LoVo (cell line): ENCODE measurements around the gene SOX5.
"Not testable (repeated sequence)": the region's sequence is repeated elsewhere in the genome, so short reads cannot be mapped to it uniquely, and the experiment has no call there.

Experiments
- DNase-seq: peaks from one replicate; pipeline ENCODE4 v3.0.0-alpha.2; 2016; ENCODE audit warnings: low spot score

SOX5 gene

GRCh38 chr12:23906329-23906728, 43.1 kb downstream of the SOX5 start:
- DNase-seq: no peak

DNA sequence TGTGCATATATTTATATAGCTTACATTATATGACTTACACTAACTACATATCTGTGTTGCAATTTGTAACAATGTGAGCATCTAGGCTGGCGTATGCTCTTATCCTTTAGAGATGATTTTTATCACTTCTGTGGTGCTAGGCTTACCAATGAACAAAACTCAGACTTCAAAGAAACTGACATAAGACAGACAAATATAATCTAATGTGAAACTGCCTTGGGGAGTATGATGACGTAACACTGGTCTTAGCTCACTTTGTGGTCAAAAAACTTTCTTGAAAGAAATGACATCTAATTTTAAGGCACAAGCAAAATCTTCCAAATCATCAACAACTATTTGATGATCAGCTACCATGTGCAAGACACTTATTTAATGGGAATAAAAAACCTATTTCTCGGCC, 50.0 kb downstream of the SOX5 start:
- DNase-seq: no peak

- DNase-seq: no peak
Measured at GRCh38 chr12:23898121-23898520, 51.3 kb downstream of the SOX5 start.

DNA sequence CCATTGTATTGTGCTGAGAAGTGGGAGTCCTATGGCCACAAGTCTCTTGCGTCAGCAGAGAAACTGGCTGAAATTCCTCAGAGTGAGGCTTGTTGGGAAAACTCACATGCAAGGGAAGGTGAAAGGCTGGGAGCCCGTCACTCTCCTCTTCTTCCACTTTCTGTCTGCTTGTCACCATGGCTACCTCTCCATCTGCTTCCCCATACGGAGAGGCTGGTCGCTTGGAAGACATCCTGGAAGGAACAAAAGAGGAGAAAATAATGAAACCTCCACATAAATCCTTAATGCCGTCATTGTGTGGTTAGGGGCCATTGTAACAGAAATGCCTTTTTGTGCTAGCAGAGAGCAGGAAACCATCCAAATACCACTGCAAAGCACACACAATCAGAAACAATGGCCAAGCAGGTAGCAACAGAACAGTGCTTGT, 53.7 kb downstream of the SOX5 start:
- DNase-seq: no peak

DNA sequence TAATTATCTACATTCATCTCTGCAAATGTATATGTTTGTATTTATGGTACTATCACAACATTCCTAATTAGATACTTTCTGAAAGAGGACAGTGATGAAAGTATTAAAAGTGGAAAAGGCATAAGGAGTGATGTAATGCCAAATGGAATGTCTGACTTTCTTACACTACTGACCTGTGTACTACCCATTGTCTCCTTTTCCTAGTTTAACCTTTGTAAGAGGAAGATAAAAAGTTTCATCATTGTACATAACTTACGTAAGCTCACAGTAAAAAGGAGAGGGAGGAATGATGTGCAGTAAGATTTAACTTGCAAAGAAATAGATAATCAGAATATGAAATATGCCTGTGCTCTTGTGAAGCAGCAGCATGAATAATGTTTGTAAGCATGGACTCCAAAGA, 55.9 kb downstream of the SOX5 start:
- DNase-seq: no peak

- no peak for DNase-seq
Measured at GRCh38 chr12:23891115-23891514, 58.4 kb downstream of the SOX5 start.

- no peak for DNase-seq
Measured at GRCh38 chr12:23889069-23889440, 60.4 kb downstream of the SOX5 start.

DNA sequence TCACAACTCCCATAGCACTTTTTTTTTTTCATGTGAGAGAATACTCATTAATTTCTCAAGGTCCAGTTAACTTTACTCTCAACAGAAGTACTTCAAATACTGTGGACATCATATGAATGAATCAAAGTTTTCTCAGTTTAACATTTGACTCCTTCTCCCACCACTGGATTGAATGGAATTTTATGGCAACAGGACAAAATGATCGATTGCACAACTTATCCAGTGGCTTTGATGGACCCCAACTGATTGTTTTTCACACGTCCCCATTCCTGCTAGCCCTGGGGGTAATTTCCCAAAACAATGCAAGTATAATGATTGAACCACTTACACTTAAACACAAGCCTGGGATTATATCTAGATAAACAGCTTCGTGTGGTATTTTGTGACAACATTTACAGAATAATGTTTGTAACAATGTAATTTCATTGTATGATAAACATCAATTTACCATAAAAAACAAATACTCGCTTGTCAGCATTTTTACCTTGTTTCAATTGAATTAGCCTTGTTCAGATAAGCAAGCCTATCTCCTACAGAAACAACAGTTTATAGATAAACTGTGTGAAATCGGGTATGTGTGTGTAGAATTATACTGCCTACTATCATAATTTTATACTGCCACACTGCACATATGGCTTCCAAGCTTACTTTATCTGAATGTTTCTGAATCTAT, 60.9 kb downstream of the SOX5 start:
- no peak for DNase-seq

DNA sequence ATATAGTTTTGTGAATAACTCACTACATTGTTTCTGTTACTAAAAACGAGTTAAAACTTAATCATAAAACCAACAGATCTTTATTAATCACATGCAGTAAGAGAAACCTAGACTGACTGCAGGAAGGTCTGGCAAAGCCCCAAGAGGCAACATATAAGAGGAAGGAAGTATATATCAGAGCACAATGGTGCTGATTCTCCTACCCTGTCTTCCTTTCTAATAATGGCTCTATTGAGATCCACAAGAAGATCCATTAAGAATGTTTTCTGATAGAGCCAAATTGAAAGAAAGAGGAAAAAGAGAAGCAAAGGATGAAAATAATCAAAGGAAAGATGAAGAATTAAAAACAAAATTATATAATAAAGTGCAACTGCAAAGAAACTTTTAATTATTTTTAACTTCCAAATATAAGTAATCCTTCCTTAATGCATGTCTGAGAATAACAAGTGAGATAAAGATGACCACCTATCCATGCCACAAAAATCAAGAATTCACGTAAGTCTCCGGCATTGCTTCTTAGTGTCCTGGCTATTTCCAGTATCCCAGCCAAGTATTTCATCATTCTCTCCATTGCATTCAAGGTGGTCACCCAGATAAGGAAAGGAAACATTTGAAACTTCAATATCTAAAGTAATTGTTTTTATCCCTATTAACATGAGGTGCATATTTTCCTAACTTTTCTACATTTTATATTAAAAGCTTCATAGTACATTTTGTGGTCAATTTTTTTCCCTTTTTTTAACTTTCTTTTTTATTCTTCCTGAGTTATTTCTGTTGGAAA, 62.2 kb downstream of the SOX5 start:
- no peak for DNase-seq

DNA sequence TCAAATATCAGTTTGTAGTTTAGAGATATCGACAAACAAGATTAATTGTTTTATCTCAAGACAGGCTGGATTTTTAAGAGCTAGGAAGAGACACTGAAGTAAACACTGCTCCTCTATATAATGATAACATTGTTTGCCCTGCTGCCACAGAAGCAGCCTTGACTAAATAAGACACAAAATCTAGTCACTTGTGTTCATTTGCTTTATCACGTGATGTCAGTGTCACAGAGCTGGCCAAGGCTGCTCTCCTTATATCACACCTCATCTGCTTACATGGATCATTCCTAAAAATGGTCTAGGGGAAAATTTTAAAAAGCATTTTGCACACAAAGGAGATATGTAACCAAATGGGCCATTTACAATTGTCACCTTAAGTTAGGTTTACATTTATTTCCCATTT, 64.1 kb downstream of the SOX5 start:
- no peak for DNase-seq

GRCh38 chr12:23884909-23885308, 64.6 kb downstream of the SOX5 start:
- DNase-seq: no peak

GRCh38 chr12:23880988-23881387, 68.5 kb downstream of the SOX5 start:
- DNase-seq: no peak

- not testable (repeated sequence) for DNase-seq
Measured at GRCh38 chr12:23876618-23877017, 72.9 kb downstream of the SOX5 start.

DNA sequence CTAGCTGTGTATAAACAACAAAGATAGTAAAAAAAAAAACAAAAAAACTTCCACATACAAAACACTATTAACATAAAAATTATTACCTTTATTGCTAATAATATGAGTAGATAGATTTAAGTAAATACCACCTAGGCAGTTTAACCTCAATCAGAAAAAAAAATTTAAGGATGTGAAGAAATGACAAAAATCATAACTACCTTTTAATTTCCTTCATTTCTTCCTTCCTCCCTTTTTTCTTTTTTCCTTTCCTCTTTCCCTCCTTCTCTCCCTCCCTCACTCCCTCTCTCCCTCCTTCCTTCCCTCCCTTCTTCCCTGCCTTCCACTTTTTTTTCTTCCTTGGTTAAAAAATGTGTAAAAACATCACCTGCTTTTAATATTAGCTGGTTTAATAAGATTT, 81.7 kb downstream of the SOX5 start:
- DNase-seq: no peak

DNA sequence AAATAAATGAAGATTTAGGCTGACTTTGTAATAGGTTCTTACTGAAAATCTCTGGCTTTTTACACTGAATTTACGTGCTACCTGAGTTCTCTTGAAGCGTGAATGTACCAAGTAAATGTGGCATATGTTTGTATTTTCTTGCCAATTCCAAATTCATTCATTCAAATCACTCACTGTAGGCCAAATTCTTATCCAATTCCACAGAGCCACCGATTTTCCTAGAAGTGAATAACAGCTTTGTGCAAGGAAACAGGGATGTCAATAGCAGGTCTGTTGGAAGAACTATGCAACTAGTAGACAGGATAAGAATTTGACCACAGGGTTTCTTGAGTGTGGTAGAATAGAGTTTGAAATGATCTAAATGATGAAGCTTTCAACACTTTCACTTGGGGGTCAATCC, 86.8 kb downstream of the SOX5 start:
- no peak for DNase-seq

GRCh38 chr12:23860019-23860418, 89.5 kb downstream of the SOX5 start:
- no peak for DNase-seq

DNA sequence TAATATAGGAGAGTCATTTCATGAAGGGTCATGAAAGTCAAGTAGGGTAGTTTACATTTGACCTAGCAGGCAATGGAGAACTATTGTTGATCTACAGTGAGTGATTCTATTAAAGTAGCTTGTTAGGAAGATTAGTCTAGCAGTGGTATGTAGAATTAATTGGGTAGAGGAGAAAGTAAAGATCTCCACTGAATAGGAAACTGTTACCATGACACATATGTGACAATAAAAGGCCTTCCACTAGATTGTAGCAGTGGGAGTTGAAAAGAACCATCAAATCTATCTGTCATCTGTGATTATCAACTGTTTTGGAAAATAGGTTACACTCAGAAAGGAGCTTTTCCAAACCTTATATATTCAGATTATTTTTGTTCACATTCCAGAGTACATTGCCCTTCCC, 92.3 kb downstream of the SOX5 start:
- DNase-seq: no peak

DNA sequence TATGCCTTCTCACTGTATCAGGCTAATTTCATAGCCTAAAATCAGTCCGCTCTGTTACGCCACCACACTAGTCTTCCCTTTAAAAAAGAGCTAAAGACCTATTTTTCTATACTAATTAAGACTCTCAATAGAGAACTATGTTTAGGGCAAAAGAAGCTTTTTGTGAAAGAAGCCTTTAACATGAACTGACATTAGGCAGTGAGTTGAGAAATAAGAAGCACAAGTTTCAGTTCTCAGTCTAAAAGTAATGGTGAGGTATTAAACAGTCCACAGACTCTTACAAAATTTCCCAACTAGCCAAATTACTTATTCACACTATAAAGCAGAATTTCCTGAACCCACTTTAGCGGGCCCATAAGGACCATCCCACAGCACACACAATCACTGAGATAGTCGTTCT, 93.7 kb downstream of the SOX5 start:
- DNase-seq: no peak

- no peak for DNase-seq
Measured at GRCh38 chr12:23854598-23854997, 94.9 kb downstream of the SOX5 start.

- DNase-seq: no peak
Measured at GRCh38 chr12:23853640-23854039, 95.8 kb downstream of the SOX5 start.

DNA sequence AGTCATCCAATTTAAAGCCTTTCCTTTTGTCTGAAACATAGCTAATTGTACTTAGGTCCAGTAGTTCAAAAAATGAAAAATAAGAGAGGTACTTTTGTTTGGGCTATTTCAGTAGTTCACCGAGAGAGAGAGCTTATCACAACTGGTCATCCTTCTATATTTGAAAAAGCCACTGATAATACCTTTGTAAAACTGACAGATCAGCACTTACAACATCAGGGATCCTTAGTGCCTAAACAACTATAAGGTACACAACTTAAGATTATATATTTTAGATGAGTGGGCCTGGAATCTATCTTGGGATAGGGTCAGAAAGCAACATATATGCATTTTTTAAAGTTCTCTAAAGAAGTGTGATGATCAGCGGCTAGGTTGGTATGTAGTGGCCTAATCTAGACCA, 97.9 kb downstream of the SOX5 start:
- no peak for DNase-seq

GRCh38 chr12:23847857-23848256, 101.6 kb downstream of the SOX5 start:
- DNase-seq: no peak

DNA sequence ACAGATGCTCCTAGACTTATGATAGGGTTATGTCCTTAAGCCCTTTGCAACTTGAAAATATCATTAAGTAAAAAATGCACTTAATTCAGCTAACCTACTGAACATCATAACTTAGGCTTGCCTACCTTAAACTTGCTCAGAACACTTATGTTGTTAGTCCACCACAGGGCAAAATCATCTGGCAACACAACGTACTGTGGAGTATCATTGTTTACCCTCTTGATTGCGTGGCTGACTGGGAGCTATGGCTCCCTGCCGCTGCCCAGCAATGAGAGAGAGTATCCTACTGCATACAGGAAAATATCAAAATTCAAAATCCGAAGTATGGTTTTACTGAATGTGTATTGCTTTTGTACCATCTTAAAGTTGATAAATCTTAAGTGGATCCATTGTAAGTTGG, 105.5 kb downstream of the SOX5 start:
- DNase-seq: no peak

DNA sequence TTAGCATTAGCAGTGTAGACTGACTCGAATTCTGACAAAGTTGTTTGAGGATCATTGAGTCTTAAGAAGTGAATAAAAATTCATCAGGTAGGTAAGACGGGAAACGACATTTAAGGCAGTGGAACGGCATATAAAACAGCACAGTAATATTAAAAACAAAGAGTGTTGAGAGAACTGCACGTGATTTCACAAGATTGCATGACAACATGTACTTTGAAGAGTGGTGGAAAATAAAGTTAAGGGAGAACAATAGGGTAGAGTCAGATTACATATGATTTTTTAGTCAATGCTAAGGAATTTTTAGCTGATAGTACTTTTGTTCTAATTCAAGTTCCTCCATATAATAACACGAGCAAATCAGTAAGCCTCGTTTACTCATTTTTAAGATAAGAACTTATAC, 115.4 kb downstream of the SOX5 start:
- DNase-seq: no peak
